ENCODE data around the gene GNB1. TPM values are rescaled to one million over a fixed set of nuclear protein-coding genes. Genes with fewer than 3 reads are reported as not detected.
A peak's percentile ranks its signal among the peaks of the same experiment; 100 is the strongest.

Gene GNB1
- total RNA-seq, 2 donors from 2014 or later = 267 to 358 TPM

- no peak for DNase-seq (ENCODE audit: low spot score in 2 of 2)
- Mint-ChIP-seq H3K9me3 (no peaks in the 10 kb centered on the region), H3K36me3 (peaks cover 0 to 6% of the 10 kb centered on the region in 2 donors), H3K27ac (peak overlapping the region in 1 of 2 donors; percentile 76)
- ATAC-seq = no peak
Observed at GRCh38 chr1:1833916-1834325, 57.0 kb downstream of the GNB1 start.

- H3K36me3 Mint-ChIP-seq = peaks cover 0 to 6% of the 10 kb centered on the region in 2 donors
- peak overlapping the region; percentile 46 to 58 for H3K27ac Mint-ChIP-seq
- DNase-seq (ENCODE audit: low spot score in 2 of 2) (no peak), ATAC-seq (no peak)
- H3K9me3 Mint-ChIP-seq = no peaks in the 10 kb centered on the region
Observed at GRCh38 chr1:1833456-1833855, 57.4 kb downstream of the GNB1 start.

- DNase-seq (ENCODE audit: low spot score in 2 of 2) (no peak), ATAC-seq (peak in 1 of 2 donors; percentile 51)
Observed at GRCh38 chr1:1832820-1833219, 58.1 kb downstream of the GNB1 start.

GRCh38 chr1:1832166-1832565 lies 58.7 kb downstream of the GNB1 start:
- Mint-ChIP-seq H3K27ac (peak overlapping the region in 1 of 2 donors; percentile 91), H3K36me3 (peaks cover 0 to 6% of the 10 kb centered on the region in 2 donors), H3K9me3 (no peaks in the 10 kb centered on the region)
- DNase-seq (ENCODE audit: low spot score in 2 of 2) (no peak), ATAC-seq (peak in 1 of 2 donors; percentile 22)

More at GRCh38 chr1:1832820-1833219, 58.1 kb downstream of the GNB1 start:
- Mint-ChIP-seq H3K36me3 (peaks cover 0 to 6% of the 10 kb centered on the region in 2 donors), H3K27ac (peak overlapping the region; percentile 46 to 58), H3K9me3 (no peaks in the 10 kb centered on the region)

- Mint-ChIP-seq H3K27ac (peak overlapping the region in 1 of 2 donors; percentile 25), H3K9me3 (no peaks in the 10 kb centered on the region), H3K36me3 (peaks cover 0 to 13% of the 10 kb centered on the region in 2 donors)
- DNase-seq (ENCODE audit: low spot score in 2 of 2) (no peak), ATAC-seq (no peak)
Observed at GRCh38 chr1:1827089-1827848, 63.6 kb downstream of the GNB1 start.

GRCh38 chr1:1826356-1827088 lies 64.4 kb downstream of the GNB1 start:
- Mint-ChIP-seq H3K36me3 (peaks cover 0 to 9% of the 10 kb centered on the region in 2 donors), H3K27ac (peak overlapping the region; percentile 25 to 77), H3K9me3 (no peaks in the 10 kb centered on the region)
- ATAC-seq (no peak), DNase-seq (ENCODE audit: low spot score in 2 of 2) (no peak)

- H3K9me3 Mint-ChIP-seq = no peaks in the 10 kb centered on the region
- DNase-seq (ENCODE audit: low spot score in 2 of 2) (no peak), ATAC-seq (peak in 1 of 2 donors; percentile 68)
- peak overlapping the region; percentile 53 to 79 for H3K27ac Mint-ChIP-seq
- H3K36me3 Mint-ChIP-seq = peaks cover 0 to 9% of the 10 kb centered on the region in 2 donors
Observed at GRCh38 chr1:1825217-1825616, 65.7 kb downstream of the GNB1 start.

- ATAC-seq (no peak), DNase-seq (ENCODE audit: low spot score in 2 of 2) (no peak)
- Mint-ChIP-seq H3K9me3 (no peaks in the 10 kb centered on the region), H3K27ac (peak overlapping the region in 1 of 2 donors; percentile 44), H3K36me3 (peaks cover 5 to 14% of the 10 kb centered on the region in 2 donors)
Observed at GRCh38 chr1:1819762-1820161, 71.1 kb downstream of the GNB1 start.

GRCh38 chr1:1817221-1817620 lies 73.7 kb downstream of the GNB1 start:
- ATAC-seq = no peak
- Mint-ChIP-seq H3K9me3 (no peaks in the 10 kb centered on the region), H3K27ac (peak overlapping the region; percentile 66 to 69), H3K36me3 (peaks cover 5 to 12% of the 10 kb centered on the region in 2 donors)
- no peak for DNase-seq (ENCODE audit: low spot score in 2 of 2)

- Mint-ChIP-seq H3K9me3 (no peaks in the 10 kb centered on the region), H3K36me3 (peaks cover 5 to 12% of the 10 kb centered on the region in 2 donors), H3K27ac (peak overlapping the region in 1 of 2 donors; percentile 51)
- DNase-seq (ENCODE audit: low spot score in 2 of 2) (no peak), ATAC-seq (no peak)
Observed at GRCh38 chr1:1815606-1816281, 75.1 kb downstream of the GNB1 start.

GRCh38 chr1:1809489-1809888 lies 81.4 kb downstream of the GNB1 start:
- no peak for DNase-seq (ENCODE audit: low spot score in 2 of 2)
- no peaks in the 10 kb centered on the region for H3K9me3 Mint-ChIP-seq
- peaks cover 1 to 12% of the 10 kb centered on the region in 2 donors for H3K36me3 Mint-ChIP-seq
- ATAC-seq = no peak
- peak overlapping the region in 1 of 2 donors; percentile 22 for H3K27ac Mint-ChIP-seq

GRCh38 chr1:1808206-1808605 lies 82.7 kb downstream of the GNB1 start:
- Mint-ChIP-seq H3K36me3 (peaks cover 5 to 16% of the 10 kb centered on the region in 2 donors), H3K9me3 (no peaks in the 10 kb centered on the region), H3K27ac (peak overlapping the region in 1 of 2 donors; percentile 78)
- DNase-seq (ENCODE audit: low spot score in 2 of 2) (no peak), ATAC-seq (no peak)

GRCh38 chr1:1806890-1807289 lies 84.0 kb downstream of the GNB1 start:
- DNase-seq (ENCODE audit: low spot score in 2 of 2) = no peak
- no peaks in the 10 kb centered on the region for H3K9me3 Mint-ChIP-seq
- ATAC-seq = peak; percentile 47 to 90
- peak overlapping the region; percentile 72 to 89 for H3K27ac Mint-ChIP-seq
- H3K36me3 Mint-ChIP-seq = peaks cover 5 to 16% of the 10 kb centered on the region in 2 donors

GRCh38 chr1:1804301-1804700 lies 86.6 kb downstream of the GNB1 start:
- Mint-ChIP-seq H3K36me3 (peaks cover 5 to 16% of the 10 kb centered on the region in 2 donors), H3K9me3 (no peaks in the 10 kb centered on the region), H3K27ac (peak overlapping the region in 1 of 2 donors; percentile 91)
- ATAC-seq (no peak), DNase-seq (ENCODE audit: low spot score in 2 of 2) (no peak)

GRCh38 chr1:1802871-1803270 lies 88.0 kb downstream of the GNB1 start:
- DNase-seq (ENCODE audit: low spot score in 2 of 2) (no peak), ATAC-seq (no peak)
- Mint-ChIP-seq H3K27ac (peak overlapping the region; percentile 3 to 20), H3K9me3 (no peaks in the 10 kb centered on the region), H3K36me3 (peaks cover 5 to 17% of the 10 kb centered on the region in 2 donors)

- no peak for DNase-seq (ENCODE audit: low spot score in 2 of 2)
- Mint-ChIP-seq H3K27ac (peak overlapping the region; percentile 44 to 82), H3K36me3 (peaks cover 5 to 17% of the 10 kb centered on the region in 2 donors), H3K9me3 (no peaks in the 10 kb centered on the region)
- ATAC-seq = peak in 1 of 2 donors; percentile 39
Observed at GRCh38 chr1:1799716-1800115, 91.2 kb downstream of the GNB1 start.

All from activated naive CD4-positive, alpha-beta T cell treated with anti-CD3 and anti-CD28 coated beads, Interleukin-2, amount 50 U/mL, for 72 hours (primary cell).